Prostate gland (tissue), 2 donors: ENCODE measurements around the gene CTXN2.

Experiments
- POLR2A ChIP-seq: fragments of 450-650 bp; IDR thresholded peaks from one replicate; pipeline ENCODE4 v1.6.1; 2016; ENCODE audit warnings: antibody characterized with exemption, mild to moderate bottlenecking
- POLR2AphosphoS5 ChIP-seq: sonication (generic); formaldehyde crosslinking; IDR thresholded peaks from one replicate; pipeline ENCODE4 v1.6.1; 2017; ENCODE audit warnings: antibody characterized with exemption
- TF ChIP-seq, protein P1 (sequence below), 4 experiments: fragments of 200-600 bp in 2 of 4; fragments of 450-650 bp in 2 of 4; sonication (generic) in 2 of 4; IDR thresholded peaks; 1 replicate in 3 of 4; 2 replicates in 1 of 4; pipeline ENCODE4 v1.5.1; 2016 to 2019; ENCODE audit warnings: antibody characterized with exemption in 4 of 4, mild to moderate bottlenecking in 2 of 4, moderate library complexity in 2 of 4

DNA sequence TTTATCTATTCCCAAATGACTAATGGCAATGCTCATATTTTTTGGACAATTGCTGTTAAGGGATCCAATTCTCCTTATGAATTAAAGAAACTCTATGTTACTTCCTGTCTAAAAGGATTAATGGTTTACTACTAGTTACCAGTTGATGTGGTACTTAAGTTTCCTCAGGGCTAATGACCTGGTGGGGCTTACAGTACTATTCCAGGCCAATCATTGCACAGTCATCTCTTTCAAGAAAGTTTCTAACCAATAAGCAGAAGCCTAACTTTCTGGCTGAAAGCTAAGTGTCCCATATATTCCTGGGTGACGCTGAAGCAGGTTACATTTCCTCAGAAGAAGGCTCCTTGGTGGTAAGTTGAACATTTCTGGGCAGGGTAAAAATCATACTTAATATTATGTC lies 14.5 kb downstream of the CTXN2 start, which contains the start of gene SLC12A1:
- TF ChIP-seq, protein P1, sequence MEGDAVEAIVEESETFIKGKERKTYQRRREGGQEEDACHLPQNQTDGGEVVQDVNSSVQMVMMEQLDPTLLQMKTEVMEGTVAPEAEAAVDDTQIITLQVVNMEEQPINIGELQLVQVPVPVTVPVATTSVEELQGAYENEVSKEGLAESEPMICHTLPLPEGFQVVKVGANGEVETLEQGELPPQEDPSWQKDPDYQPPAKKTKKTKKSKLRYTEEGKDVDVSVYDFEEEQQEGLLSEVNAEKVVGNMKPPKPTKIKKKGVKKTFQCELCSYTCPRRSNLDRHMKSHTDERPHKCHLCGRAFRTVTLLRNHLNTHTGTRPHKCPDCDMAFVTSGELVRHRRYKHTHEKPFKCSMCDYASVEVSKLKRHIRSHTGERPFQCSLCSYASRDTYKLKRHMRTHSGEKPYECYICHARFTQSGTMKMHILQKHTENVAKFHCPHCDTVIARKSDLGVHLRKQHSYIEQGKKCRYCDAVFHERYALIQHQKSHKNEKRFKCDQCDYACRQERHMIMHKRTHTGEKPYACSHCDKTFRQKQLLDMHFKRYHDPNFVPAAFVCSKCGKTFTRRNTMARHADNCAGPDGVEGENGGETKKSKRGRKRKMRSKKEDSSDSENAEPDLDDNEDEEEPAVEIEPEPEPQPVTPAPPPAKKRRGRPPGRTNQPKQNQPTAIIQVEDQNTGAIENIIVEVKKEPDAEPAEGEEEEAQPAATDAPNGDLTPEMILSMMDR (IDR thresholded peaks at IDR 0.05) = no peak
- TF ChIP-seq POLR2A (no peak), POLR2AphosphoS5 (no peak)
